HepG2 (cell line): ENCODE measurements around the gene SUSD3. TPM values are rescaled to one million over a fixed set of nuclear protein-coding genes. Genes with fewer than 3 reads are reported as not detected.
A peak's percentile ranks its signal among the peaks of the same experiment; 100 is the strongest.

Source experiments
- AGO1 ChIP-seq: fragments of 200-400 bp; formaldehyde crosslinking; IDR thresholded peaks from 2 replicates; pipeline ENCODE4 v1.6.1; 2017; ENCODE audit warnings: mild to moderate bottlenecking, low read depth, low read length, moderate library complexity; ENCODE audit not compliant: poor library complexity, severe bottlenecking
- HHEX ChIP-seq: IDR thresholded peaks from 2 replicates; pipeline ENCODE4 v1.6.1; 2016; ENCODE audit warnings: control low read depth
- KLF11 ChIP-seq: IDR thresholded peaks from 2 replicates; pipeline ENCODE4 v1.6.1; 2016; ENCODE audit warnings: missing compliant biosample characterization
- NCOR1 ChIP-seq: fragments of 200-600 bp; sonication (generic); IDR thresholded peaks from 2 replicates; pipeline ENCODE4 v1.7.0; 2017; ENCODE audit warnings: antibody characterized with exemption, low read length, borderline replicate concordance
- NR2F6 ChIP-seq, 2 experiments: IDR thresholded peaks; 2 replicates each; pipeline ENCODE4 v1.6.1; 2016; ENCODE audit warnings: antibody characterized with exemption in 1 of 2, mild to moderate bottlenecking in 1 of 2
- PAWR ChIP-seq: sonication (generic); formaldehyde crosslinking; IDR thresholded peaks from 2 replicates; pipeline ENCODE4 v1.4.0; 2020; ENCODE audit warnings: missing genetic modification reagents, mild to moderate bottlenecking, borderline replicate concordance
- SUZ12 ChIP-seq: fragments of 150-350 bp; IDR thresholded peaks from 2 replicates; pipeline ENCODE4 v1.6.1; 2014; ENCODE audit warnings: low read depth, low read length
- ZBTB7B ChIP-seq: sonication (generic); formaldehyde crosslinking; IDR thresholded peaks from 2 replicates; pipeline ENCODE4 v1.4.0; 2020; ENCODE audit warnings: missing genetic modification reagents
- ZNF496 ChIP-seq: sonication (generic); formaldehyde crosslinking; IDR thresholded peaks from 2 replicates; pipeline ENCODE4 v1.8.1; 2023; ENCODE audit warnings: mild to moderate bottlenecking, moderate library complexity, missing genetic modification reagents; ENCODE audit not compliant: insufficient replicate concordance
- ZNF709 ChIP-seq: sonication (generic); formaldehyde crosslinking; IDR thresholded peaks from 2 replicates; pipeline ENCODE4 v1.5.0; 2020; ENCODE audit warnings: mild to moderate bottlenecking, missing genetic modification reagents
- ZNF878 ChIP-seq: sonication (generic); formaldehyde crosslinking; IDR thresholded peaks from 2 replicates; pipeline ENCODE4 v1.8.1; 2023; ENCODE audit warnings: mild to moderate bottlenecking, missing genetic modification reagents, moderate library complexity
- ZSCAN12 ChIP-seq: sonication (generic); formaldehyde crosslinking; IDR thresholded peaks from 2 replicates; pipeline ENCODE4 v1.9.0; 2021; ENCODE audit warnings: mild to moderate bottlenecking, missing genetic modification reagents
- polyA plus RNA-seq, 8 experiments: library from polyadenylated mRNA; depleted of rRNA in 3 of 8; stranded (reverse) in 7 of 8; unstranded in 1 of 8; fragments of >200 nt; fragmentation: Illumina TruSeq in 4 of 8; extraction: Trizol in 4 of 8; gene quantifications; 2 replicates each; pipeline versions ENCODE4 v1.2.1 to v1.2.3, GENCODE V29; 2011 to 2016; ENCODE audit warnings: low read depth in 4 of 8, missing spikeins in 1 of 8, mixed read lengths in 1 of 8; ENCODE audit not compliant: insufficient read depth in 1 of 8
- total RNA-seq, 5 experiments: library from RNA; depleted of rRNA; stranded (reverse); fragments of >200 nt; fragmentation: Illumina TruSeq; extraction: Trizol; gene quantifications; 2 replicates each; pipeline ENCODE4 v1.2.3, GENCODE V29; 2016; ENCODE audit warnings: low read depth in 1 of 5
- TF ChIP-seq, protein P1 (sequence below): sonication (generic); formaldehyde crosslinking; IDR thresholded peaks from 2 replicates; pipeline ENCODE4 v1.4.0; 2020; ENCODE audit warnings: missing genetic modification reagents
- TF ChIP-seq, protein P2 (sequence below): sonication (generic); formaldehyde crosslinking; IDR thresholded peaks from 2 replicates; pipeline ENCODE4 v1.4.0; 2020; ENCODE audit warnings: missing genetic modification reagents, low read depth, mild to moderate bottlenecking, borderline replicate concordance
- TF ChIP-seq, protein P3 (sequence below): sonication (generic); formaldehyde crosslinking; IDR thresholded peaks from 2 replicates; pipeline ENCODE4 v1.8.1; 2023; ENCODE audit warnings: mild to moderate bottlenecking, missing genetic modification reagents

SUSD3 gene
- total and polyA plus RNA-seq, 2 of the 13 experiments (the other 11 are each of a cell fraction or from before 2014, with no cell fraction given), result 7.0 to 9.1 TPM

DNA sequence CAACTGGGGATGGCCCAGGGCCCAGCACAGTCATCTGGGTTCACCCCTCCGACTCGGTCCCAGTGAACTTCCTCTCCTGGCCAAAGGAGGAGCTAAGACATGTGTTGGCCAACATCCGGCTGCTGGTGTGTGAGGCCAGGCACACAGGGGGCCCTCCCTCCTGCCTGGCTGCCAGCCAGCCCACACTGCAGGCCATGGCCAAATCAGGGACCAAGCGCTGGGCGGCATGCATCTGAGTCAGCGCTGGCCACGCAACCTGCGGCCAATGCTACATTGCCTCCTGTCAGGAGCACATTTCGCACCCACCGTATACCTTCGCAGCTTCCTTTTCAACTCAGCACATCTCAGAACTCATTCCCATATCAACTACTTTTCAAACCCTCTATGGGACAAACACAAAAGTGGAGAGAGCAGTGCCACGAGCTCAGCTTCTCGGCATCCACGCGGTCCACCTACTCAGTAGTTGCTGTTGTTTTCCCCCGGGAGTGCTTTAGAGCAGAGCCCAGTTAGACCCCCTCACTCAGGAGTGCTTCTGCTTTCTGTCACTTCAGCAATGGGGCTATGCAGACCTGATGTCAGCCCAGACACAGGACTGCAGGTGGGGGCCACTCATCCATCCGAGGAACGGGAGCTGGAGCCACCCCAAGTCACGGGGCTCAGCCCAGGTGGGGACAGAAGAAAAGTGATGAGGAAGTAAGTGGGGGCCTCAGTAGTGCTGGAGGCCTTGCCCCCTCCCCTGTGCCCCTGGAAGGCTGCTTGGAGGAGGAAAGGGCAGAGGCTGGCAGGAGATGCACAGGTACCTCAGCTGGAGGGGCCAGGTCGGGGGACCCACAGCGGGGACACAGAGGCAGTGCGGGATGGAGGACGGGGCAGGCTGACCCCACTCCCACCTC, 61.7 kb downstream of the SUSD3 start (continued):
- TF ChIP-seq NCOR1 (no peak), ZNF496 (CRISPR knock-in tag) (no peak), PAWR (CRISPR knock-in tag) (no peak), ZBTB7B (CRISPR knock-in tag) (peak; percentile 75; the same call in 1 of the 2 replicates), AGO1 (peak; percentile 94), HHEX (CRISPR knock-in tag) (no peak), NR2F6 (IDR thresholded peaks at IDR 0.05) (no peak), NR2F6 (CRISPR knock-in tag; IDR thresholded peaks at IDR 0.05) (peak; percentile 84), ZNF709 (CRISPR knock-in tag) (no peak), SUZ12 (no peak), ZSCAN12 (CRISPR knock-in tag) (peak; percentile 64; the same call in 1 of the 2 replicates), KLF11 (CRISPR knock-in tag) (peak; percentile 70; the same call in 1 of the 2 replicates), ZNF878 (CRISPR knock-in tag) (peak; percentile 96)
- TF ChIP-seq, protein P1, sequence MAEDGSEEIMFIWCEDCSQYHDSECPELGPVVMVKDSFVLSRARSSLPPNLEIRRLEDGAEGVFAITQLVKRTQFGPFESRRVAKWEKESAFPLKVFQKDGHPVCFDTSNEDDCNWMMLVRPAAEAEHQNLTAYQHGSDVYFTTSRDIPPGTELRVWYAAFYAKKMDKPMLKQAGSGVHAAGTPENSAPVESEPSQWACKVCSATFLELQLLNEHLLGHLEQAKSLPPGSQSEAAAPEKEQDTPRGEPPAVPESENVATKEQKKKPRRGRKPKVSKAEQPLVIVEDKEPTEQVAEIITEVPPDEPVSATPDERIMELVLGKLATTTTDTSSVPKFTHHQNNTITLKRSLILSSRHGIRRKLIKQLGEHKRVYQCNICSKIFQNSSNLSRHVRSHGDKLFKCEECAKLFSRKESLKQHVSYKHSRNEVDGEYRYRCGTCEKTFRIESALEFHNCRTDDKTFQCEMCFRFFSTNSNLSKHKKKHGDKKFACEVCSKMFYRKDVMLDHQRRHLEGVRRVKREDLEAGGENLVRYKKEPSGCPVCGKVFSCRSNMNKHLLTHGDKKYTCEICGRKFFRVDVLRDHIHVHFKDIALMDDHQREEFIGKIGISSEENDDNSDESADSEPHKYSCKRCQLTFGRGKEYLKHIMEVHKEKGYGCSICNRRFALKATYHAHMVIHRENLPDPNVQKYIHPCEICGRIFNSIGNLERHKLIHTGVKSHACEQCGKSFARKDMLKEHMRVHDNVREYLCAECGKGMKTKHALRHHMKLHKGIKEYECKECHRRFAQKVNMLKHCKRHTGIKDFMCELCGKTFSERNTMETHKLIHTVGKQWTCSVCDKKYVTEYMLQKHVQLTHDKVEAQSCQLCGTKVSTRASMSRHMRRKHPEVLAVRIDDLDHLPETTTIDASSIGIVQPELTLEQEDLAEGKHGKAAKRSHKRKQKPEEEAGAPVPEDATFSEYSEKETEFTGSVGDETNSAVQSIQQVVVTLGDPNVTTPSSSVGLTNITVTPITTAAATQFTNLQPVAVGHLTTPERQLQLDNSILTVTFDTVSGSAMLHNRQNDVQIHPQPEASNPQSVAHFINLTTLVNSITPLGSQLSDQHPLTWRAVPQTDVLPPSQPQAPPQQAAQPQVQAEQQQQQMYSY (CRISPR knock-in tag), result no peak
- TF ChIP-seq, protein P2, sequence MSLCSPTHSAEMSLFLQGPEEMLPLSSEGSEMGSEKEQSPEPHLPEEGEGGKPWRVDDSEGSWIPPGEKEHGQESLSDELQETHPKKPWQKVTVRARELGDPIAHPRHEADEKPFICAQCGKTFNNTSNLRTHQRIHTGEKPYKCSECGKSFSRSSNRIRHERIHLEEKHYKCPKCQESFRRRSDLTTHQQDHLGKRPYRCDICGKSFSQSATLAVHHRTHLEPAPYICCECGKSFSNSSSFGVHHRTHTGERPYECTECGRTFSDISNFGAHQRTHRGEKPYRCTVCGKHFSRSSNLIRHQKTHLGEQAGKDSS (CRISPR knock-in tag), result peak; percentile 85; the same call in 1 of the 2 replicates
- TF ChIP-seq, protein P3, sequence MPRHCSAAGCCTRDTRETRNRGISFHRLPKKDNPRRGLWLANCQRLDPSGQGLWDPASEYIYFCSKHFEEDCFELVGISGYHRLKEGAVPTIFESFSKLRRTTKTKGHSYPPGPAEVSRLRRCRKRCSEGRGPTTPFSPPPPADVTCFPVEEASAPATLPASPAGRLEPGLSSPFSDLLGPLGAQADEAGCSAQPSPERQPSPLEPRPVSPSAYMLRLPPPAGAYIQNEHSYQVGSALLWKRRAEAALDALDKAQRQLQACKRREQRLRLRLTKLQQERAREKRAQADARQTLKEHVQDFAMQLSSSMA (CRISPR knock-in tag), result peak; percentile 91
- TF ChIP-seq, all 625 proteins: peak for 324
